GM19023 (cell line): Measurements from ENCODE around the gene MLXIP.

Source experiments
- ATAC-seq: cut with Tn5 transposase; IDR thresholded peaks from one replicate; pipeline ENCODE4 v1.9.1; 2021; ENCODE audit warnings: mild to moderate bottlenecking, moderate library complexity; ENCODE audit not compliant: unreplicated experiment

MLXIP gene

DNA sequence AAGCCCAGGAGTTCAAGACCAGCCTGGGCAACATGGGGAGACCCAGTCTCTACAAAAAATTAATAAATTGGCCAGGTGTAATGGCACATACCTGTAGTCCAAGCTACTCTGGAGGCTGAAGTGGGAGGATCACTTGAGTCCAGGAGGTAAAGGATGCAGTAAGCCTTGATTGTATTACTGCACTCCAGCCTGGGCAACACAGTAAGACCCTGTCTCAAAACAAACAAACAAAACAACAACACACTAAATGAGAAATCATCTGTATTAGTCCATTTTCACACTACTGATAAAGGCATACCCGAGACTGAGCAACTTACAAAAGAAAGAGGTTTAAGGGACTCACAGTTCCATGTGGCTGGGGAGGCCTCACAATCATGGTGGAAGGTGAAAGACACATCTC, 4.7 kb upstream of the MLXIP start:
- no peak for ATAC-seq

DNA sequence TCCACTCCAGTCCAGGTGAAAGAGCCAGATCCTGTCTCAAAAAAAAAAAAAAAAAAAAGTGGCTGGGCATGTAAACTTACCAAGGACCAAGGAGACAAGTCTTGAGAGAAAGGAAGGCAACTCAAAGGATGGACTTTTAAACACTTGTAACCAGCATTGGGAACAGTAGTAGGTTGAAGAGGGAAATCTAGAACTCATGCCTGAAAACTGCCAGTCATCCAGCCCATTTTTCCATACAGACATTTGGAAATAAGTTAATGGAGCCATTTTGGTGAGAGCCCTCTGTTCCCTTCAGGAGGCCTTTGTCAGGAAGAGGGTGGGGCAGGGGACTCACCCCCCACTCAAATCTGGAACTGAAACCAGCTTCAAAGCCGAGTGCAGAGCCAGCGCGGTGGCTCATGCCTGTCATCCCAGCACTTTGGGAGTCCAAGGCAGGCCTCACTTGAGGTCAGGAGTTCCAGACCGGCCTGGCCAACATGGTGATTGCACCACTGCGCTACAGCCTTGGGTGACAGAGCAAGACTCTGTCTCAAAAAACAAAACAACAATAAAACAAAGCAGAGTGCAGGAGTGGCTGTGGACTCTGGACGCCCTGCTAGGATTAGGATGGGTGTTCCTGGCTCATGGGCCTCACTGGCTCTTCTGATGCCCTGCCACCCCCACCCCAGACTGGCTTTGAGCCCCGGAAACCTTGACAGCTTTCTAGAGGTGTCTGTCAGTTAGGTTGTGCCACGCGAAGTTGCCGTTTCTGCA, 1.6 kb upstream of the MLXIP start:
- ATAC-seq, result no peak

DNA sequence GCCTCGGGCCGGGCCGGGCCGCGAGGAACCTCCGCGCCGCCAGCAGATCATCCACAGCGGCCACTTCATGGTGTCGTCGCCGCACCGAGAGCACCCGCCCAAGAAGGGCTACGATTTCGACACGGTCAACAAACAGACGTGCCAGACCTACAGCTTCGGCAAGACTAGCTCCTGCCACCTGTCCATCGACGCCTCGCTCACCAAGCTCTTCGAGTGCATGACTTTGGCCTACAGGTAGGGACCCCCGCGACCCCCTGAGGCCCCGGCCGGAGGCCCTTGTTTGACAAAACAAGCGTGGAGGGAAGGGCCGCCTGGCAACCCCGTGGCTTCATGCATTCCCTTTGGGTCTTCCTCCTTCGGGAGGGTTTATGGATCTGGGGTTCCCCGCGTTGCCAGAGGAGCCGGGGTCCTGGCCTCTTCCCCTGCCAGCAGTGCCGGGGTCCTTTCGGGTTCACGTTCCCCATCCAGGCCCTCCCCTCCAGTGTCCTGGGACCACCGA, 526 bp downstream of the MLXIP start:
- ATAC-seq, result no peak

DNA sequence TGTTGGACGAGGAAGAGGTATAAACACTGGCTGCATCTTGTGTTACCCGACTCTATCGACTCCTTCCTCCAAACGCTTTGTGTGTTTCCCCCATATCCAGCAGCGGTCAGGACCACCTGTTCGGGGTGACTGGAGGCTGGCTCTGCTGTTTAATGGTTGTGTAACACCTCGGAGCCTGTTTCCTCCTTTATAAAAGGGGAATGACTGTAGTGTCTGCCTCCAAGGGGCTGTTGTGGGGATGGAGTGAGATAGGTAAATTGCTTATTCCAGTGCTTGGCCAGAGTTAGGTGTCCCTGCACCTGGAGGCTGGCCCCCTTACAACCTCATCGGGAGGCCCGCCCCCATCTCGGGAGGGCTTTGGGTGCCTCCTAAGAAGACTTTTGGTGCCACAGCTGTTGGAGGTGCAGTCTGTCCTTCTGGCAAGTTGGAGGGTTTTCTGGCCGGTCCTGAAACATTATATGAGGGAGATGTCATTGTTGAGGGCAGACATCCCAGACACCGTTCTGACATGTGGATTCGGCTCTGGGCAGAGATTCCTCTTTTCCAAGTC, 1.1 kb downstream of the MLXIP start:
- no peak for ATAC-seq

DNA sequence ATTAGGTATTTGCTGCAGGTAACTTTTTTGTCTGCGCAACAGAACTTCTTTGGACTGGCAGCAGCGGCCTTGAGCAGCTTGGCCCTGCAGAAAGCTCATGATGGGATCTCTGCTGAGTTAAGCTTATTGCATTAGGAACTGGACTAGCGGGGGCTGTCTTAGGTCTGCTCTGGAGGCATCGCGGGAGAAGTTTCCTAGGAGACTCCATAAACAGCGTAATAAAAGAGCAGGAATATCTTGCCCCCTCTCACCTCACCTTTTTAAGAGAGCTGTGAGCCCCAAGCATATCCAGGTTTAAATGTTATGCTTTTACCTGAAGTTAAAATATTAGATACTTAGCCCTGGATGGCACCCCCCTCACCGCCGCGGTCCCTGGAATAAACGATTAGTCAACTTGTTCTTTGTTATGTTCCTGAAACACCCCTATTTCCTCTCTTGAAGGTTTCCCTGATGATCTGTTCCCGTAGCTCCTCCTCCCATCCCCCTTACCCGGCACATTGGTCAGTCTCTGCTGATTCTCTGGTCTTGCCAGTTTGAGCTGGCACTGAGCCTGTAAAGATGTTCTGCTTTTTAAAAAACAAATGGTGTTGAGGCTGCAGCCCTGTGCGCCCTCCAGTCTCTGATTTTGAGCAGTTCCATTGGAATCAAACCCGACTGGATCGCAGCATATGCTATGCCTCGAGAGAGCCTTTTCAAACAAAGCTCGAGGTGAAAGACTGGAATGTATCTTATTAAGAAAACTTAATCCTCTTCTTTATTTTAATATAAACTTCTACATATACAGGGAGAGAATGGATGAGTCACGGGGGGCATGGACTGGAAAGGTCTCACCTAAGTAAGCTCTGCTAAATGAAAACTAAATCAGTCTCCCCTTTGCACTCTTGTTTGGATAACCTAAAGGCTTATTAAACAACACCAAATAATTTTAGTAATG, 1.9 kb downstream of the MLXIP start:
- ATAC-seq, result no peak

DNA sequence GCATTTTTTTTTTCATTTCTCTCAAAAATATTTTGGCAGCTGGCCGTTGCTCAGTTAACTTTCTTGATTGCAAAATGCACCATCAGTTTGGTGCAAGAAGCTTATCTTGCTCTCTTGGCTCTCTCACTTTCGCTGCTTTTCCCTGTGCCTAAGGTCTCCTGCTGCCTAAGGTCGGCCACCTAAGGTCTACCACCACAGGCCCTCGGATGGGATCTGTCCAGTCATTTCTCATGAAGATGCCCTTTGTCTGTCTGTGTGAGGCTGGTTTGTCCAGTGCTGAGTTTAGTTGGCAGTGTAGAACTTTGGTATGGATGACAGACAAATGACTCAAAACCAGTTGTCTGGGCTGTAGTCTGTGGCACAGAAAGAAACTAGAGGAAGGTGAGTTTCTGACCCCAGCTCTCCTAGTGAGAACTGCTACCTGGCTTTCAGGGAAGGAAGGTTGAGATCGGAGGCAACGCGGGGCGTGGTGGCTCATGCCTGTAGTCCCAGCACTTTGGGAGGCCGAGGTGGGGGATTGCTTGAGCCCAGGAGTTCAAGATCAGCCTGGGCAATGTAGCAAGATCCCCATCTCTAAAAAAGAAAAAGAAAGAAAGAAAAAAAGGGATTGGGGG, 2.6 kb downstream of the MLXIP start:
- no peak for ATAC-seq

DNA sequence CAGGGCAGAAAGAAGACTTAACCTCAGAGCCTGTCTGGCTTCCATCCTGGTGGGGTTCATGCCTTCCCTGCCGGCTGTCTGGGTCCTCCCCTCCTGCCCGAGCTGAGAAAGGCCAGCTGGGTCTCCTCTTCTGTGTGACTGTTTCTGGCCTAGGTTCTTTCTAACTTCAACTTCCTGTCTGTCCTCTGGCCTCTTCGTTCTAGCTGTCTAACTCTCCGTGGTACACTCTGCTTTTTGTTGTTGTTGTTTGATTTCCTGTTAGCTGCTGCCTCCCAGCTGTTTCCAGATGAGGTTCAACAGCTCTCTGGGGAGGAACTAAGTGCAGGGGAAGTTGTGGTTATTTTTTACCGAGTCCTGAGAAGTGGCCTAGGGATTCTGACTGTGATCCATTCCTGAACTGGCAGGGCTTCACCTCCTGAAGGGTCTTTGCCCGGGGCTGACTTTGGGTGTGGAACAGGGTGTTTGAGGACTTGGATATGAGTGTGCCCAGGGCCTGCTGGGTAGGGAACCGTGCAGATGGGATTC, 3.2 kb downstream of the MLXIP start:
- no peak for ATAC-seq

DNA sequence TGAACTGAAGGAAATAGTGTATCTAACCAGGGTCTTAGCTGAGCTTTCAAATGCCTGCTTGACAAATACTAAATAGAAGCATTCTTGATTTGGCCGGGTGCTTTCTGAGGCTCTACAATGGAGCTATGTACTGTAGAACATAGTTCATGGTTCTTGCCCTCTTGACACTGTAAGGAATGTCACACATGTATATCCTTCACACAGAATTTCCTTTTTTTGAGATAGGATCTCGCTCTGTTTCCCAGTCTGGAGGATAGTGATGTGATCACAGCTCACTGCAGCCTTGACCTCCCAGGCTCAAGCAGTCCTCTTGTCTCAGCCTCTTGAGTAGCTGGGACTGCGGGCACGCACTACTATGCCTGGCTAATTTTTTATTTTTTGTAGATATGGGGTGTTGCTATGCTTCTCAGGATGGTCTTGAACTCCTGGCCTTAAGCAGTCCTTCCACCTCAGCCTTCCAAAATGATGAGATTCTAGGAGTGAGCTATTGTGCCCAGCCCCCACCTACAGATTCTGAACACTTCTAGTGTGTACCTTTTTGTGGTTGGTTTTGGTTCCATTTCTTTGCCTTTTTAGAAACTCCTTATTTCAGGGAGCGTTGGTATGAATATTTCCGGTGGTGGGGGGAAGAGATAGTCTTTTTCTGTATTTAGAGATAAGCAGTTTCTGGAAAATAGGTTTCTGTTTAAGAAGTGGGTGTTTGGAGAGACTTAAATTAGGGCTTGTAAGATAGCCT, 4.2 kb downstream of the MLXIP start:
- ATAC-seq, result no peak

DNA sequence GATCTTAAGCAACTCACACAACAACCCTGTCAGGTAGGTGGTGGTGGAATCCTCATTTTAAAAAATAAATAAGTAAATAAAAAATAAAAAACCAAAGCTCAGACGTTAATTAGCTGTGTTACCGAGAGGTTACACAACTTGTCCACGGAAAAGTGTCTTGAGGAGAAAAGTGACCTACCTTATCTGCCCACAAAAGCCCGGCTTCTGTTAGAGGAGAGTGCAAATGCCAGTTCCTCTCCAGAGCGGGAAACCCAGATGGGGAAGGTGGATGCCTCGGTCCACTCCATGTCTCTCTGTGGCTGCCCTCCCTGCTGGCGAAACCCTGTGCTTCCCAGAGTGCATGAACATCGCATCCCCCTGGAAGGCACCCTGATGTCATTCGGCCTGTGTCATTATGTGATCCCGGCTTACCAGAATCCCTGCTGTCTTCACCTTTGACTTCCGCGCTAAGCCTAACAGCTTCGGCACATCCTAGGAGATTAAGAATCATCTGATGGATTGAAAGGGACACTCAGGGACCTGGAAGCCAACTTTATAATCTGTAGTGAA, 6.4 kb downstream of the MLXIP start:
- no peak for ATAC-seq

DNA sequence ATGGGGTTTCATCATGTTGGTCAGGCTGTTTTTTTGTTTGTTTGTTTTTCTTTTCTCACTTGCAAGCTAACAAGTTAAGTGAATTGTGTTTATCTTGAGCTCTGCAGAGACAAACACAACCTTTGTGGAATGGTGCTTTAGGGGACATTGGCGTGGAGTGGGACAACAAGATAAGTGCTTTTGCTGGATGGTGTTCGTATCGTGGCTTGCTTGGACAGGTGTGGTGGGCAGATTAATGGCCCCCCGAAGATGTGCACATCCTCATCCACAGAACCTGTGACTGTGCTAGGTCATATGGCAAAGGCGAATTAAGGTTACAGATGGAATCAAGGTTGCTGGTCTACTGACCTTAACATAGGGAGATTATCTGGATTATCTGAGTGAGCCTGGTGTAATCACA, 7.0 kb downstream of the MLXIP start:
- no peak for ATAC-seq

DNA sequence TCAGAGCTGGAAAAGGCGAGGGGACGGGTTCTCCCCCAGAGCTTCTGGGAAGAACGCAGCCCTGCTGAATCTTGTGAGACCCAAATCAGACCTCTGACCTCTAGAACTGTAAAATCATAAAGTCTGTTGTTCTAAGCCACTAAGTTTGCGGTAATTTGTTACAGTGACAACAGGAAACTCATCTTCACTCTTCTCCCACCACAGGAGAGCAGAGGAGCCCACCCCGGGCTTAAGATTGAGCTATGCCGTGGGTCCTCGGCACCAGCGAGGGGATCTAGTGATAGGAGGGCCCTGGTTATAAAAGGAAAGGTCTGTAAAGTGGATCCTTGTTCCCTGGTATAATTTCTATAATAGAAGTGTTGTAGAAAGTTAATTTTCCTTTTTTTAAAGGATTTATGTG, 7.6 kb downstream of the MLXIP start:
- no peak for ATAC-seq

DNA sequence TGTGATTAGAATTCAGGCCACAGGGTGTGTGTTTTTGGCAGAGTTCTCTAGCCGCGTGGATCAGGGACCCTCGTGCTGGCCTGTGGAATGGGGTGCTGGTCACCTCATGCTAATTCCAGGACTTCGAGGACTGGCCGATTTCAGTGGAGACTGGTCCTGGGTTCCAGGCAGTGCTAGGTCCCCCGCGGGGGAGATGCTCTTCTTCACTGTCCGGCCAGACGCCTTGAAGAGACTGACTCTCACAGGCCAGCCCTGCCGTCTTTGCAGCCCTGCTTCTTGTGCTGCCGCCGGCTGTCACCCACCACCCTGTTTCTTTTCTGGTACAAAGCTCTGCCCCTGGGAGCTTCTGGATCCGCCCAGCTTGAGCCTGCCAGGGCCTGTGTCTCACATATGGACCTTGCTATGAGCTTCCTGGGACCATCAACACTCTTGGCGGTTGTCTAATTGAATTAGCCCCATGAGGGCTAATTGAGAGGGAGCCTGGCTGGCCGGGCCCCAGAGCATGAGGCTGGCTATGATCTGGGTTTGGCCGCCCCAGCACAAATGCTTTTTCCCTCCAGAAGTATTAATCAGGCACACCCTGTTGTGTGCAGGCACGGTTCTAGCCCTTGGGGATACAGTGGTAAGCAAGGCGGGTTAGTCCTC, 8.2 kb downstream of the MLXIP start:
- ATAC-seq, result no peak

DNA sequence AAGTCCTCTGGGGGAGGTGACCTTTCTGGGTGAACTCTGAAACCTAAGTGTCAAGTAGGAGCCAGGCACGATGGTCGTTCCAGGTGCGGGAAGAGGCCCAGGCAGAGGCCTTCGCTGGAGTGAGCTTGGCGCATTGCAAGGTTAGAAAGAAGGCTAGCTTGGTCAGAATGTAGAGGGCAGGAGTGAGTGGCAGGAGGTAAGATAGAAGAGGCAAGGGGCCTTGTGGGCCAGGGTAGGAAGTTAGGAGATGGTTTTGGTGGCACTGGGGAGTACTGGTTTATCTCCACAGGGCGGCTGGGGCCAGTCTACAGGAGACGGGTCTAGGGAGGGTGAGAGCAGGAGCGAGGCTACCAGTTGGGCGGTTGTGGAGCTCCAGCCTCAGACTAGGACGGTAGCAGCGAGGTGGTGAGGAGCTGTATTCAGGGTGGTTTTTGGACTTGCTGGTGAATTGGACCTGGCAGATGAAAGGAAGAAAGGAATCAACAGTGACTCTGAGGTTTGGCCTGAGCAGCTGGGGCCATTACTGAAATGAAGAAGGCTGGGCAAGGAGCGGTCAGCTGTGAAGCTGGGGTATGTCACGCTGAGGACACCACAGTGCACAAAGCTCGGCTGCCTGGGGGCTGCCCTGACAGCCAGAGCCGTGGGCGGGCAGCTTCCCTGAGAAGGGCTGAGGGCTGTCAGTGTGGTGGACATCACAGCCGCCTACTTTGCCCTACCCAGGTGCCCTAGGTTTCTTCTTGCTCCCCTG, 9.0 kb downstream of the MLXIP start:
- no peak for ATAC-seq

DNA sequence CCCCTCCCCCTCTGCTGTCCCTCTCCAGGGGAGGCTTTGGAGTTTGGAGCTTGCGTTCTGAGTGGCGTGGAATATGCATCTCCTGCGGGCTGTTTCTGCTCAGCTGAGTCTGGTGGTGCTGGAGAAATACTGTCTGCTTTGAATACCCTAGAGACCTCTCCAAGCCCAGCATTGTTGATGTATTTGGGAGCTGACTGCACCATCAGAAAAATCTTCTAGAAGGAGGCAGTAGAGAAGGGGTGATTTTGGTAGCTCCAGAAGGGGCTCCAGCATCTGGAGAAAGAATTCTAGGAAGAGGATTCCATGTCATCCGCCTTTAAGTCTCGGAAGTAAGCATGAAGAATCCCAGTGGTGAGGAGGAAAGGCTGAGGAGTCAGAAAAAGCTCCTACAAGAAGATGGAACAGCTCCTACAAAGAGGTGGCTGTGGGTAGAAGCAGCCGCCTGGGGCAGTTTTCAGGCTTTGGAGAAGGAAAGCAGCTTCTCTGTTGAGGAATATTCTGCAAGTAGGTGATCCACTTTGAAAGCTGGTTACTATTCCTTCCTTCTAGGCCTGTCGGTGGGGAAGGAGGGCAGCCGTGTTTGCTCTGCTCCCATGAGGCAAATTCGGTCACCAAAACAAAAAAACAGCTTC, 9.7 kb downstream of the MLXIP start:
- ATAC-seq, result no peak

DNA sequence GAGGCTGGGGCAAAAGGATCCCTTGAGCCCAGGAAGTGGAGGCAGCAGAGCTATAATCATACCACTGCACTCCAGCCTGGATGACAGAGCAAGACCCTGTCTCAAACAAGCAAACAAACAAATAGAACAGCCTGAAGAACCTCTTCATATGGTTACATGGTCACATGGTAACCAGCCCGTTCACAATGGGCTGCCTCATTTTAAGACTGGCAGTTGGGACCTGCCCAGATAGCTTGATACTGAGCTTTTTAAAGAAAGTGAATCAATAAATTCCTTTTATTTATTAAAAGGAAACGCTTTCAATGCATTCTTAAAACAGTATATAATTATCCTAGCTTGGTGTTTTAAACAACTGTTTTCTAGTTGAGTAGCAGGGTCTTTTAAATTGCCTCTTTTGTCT, 10.5 kb downstream of the MLXIP start:
- ATAC-seq, result no peak

DNA sequence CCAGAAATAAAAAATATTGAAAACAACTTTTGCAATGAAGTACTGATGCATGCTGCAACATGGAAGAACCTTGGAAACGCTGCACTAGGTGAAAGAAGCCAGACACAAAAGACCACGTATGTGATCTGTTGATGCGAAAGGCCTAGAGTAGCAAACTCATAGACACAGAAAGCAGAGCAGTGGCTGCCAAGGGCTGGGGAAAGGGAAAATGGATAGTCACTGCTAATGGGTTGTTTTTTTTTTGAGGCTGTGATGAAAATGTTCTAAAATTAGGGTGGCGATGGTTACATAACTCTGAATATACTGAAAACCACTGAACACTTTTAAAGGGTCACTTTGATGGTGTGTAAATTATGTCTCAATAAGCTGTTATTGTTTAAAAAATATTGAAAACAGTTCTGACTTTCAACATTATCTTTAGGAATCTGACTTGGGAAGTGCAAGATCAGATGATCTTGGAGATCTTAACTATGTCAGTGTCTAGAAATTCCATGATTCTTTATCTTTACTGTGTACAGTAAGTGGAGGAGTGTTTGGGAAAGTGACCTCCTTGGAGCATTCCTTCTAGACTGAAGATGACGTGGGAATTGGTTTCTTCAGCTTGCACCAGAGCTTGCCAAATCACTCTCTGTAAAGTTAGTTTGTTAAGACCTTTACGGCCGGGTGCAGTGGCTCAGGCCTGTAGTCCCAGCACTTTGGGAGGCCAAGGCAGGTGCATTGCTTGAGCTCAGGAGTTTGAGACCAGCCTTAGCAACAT, 12.4 kb downstream of the MLXIP start:
- no peak for ATAC-seq

DNA sequence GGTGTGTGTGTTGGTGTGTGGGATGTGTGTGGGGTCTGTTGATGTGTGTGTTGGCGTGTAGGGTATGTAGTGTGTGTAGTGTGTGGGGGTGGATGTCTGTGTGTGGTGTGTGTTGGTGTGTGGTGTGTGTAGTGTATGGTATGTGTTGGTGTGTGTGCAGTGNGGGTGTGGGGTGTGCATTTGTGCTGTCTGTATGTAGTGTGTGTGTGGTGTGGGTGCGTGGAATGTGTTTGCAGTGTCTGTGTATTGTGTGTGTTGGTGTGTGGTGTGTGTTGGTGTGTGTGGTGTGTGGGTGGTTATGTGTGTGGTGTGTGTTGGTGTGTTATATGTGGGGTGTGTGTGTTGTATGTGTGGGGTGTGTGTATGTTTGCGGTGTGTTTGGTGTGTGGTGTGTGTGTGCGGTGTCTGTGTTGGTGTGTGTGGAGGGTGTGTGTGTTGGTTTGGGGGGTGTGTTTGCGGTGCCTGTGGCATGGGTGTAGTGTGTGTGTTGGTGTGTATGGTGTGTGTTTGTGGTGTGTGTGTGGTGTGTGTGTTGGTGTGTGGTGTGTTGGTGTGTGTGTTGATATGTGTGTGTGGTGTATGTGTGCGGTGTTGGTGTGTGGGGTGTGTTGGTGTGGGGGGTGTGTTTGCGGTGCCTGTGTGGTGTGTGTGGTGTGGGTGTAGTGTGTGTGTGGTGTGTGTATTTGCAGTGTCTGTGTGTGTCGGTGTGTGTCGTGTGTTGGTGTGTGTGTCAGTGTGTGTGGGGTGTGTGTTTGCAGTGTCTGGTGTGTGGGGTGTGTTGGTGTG, 14.7 kb downstream of the MLXIP start:
- no peak for ATAC-seq
